Measurements from ENCODE around the gene SCIN. TPM values are rescaled to one million over a fixed set of nuclear protein-coding genes. Genes with fewer than 3 reads are reported as not detected.
A peak's percentile ranks its signal among the peaks of the same experiment; 100 is the strongest.
"Not testable (repeated sequence)": the region's sequence is repeated elsewhere in the genome, so short reads cannot be mapped to it uniquely, and the experiment has no call there.

The SCIN gene
- total and polyA plus RNA-seq, 2 of the 8 experiments (the other 6 are each of a cell fraction or from before 2014, with no cell fraction given), result 0.47 to 1.9 TPM

- not testable (repeated sequence) for H3K4me3 ChIP-seq (ENCODE audit: extremely low read depth in 1 of 4, insufficient read depth in 2 of 4, low read depth in 3 of 4, low read length in 4 of 4); FAIRE-seq; H3K9ac ChIP-seq (replicated peaks in 1 of 4; ENCODE audit: extremely low read depth in 1 of 4, low read depth in 3 of 4, low read length in 3 of 4); H4K8ac ChIP-seq (ENCODE audit: extremely low read depth, insufficient read depth, low read length); H4K20me1 ChIP-seq (replicated peaks in 1 of 2; ENCODE audit: control insufficient read depth in 1 of 2, insufficient read depth in 2 of 2, low read length in 2 of 2); H3K23me2 ChIP-seq (ENCODE audit: low read depth, low read length); H3K4ac ChIP-seq (replicated peaks; ENCODE audit: insufficient read length, low read depth, low read length); H3K79me1 ChIP-seq (ENCODE audit: low read depth, low read length); H4K5ac ChIP-seq (ENCODE audit: insufficient read length, low read depth, low read length); H3K27me3 ChIP-seq (replicated peaks in 1 of 4; ENCODE audit: control insufficient read depth in 3 of 4, extremely low read depth in 1 of 4, insufficient read depth in 3 of 4, low read length in 3 of 4); H2AFZ ChIP-seq (ENCODE audit: low read length); H2BK15ac ChIP-seq (ENCODE audit: low read length); H3K36me3 ChIP-seq (ENCODE audit: control insufficient read depth in 2 of 4, insufficient read depth in 4 of 4, low read length in 3 of 4); H4K91ac ChIP-seq (replicated peaks; ENCODE audit: insufficient read length, low read length); H3K23ac ChIP-seq (ENCODE audit: insufficient read length); H3K56ac ChIP-seq (replicated peaks; ENCODE audit: insufficient read length, low read depth, low read length); H3K4me1 ChIP-seq (replicated peaks in 1 of 4; ENCODE audit: control insufficient read depth in 3 of 4, insufficient read depth in 4 of 4, low read length in 3 of 4); H3K14ac ChIP-seq (ENCODE audit: insufficient read length); H3K27ac ChIP-seq (ENCODE audit: low read depth, low read length); H3K79me2 ChIP-seq (ENCODE audit: control insufficient read depth in 1 of 2, insufficient read depth in 2 of 2, low read length in 2 of 2); H3K9me3 ChIP-seq (ENCODE audit: insufficient read depth in 2 of 2, low read depth in 1 of 2, low read length in 1 of 2); H2AK5ac ChIP-seq (ENCODE audit: low read depth, low read length); DNase-seq (ENCODE audit: low read depth in 1 of 2, low spot score in 2 of 2); H3K4me2 ChIP-seq (ENCODE audit: insufficient read depth in 1 of 2, low read depth in 2 of 2, low read length in 2 of 2); H3K18ac ChIP-seq (ENCODE audit: extremely low read depth, low read length)
- CTCF ChIA-PET (ENCODE audit: partially characterized antibody), result interaction anchor here (1.0 to 1.2 kb wide), 3 partner anchors 15 to 31 kb away, joined by 3 read pairs; no protein-coding TSS in a partner anchor
- Histone ChIP-seq H2BK20ac (ENCODE audit: low read length) (peak overlapping the region; percentile 76; the same call in 1 of the 2 replicates), H2BK5ac (ENCODE audit: low read depth, low read length) (peak overlapping the region; percentile 82; the same call in 1 of the 2 replicates), H2BK120ac (replicated peaks; ENCODE audit: low read depth, low read length) (peak overlapping the region; percentile 88), H2BK12ac (ENCODE audit: low read depth, low read length) (peak overlapping the region; percentile 91; the same call in 1 of the 2 replicates)
- WGBS, 2 experiments (ENCODE audit: extremely low coverage in 1 of 2, insufficient coverage in 1 of 2, insufficient read length in 1 of 2, insufficient replicate concordance in 2 of 2, low coverage in 1 of 2, low lambda C conversion rate in 2 of 2, missing lambda C conversion rate in 1 of 2), result 98% methylated on average over 22 of the region's 60 CpGs; no CpG with 5 or more reads in 1 of the 2 experiments
- POLR2A ChIA-PET (ENCODE audit: partially characterized antibody), result interaction anchor here (0.6 to 1.7 kb wide), 5 partner anchors 10 to 1367 kb away, joined by 3 to 5 read pairs (median 3); partner anchors contain the start of genes ARL4A and SCIN
Measured at GRCh38 chr7:12556139-12556792, 14.3 kb upstream of the SCIN start.
